SU-DHL-6 (cell line): ENCODE measurements around the gene CUX1.

ENCODE experiments used
- CTCF ChIP-seq: fragments of 200-600 bp; sonication (generic); IDR thresholded peaks from one replicate; pipeline ENCODE4 v1.5.1; 2017; ENCODE audit warnings: antibody characterized with exemption, mild to moderate bottlenecking, low read length, moderate library complexity; ENCODE audit not compliant: insufficient read depth, poor library complexity, severe bottlenecking
- EZH2phosphoT487 ChIP-seq: fragments of 200-600 bp; sonication (generic), shearing (Covaris generic); conservative IDR thresholded peaks from 2 replicates; pipeline ENCODE4 v1.6.1; 2018; ENCODE audit warnings: mild to moderate bottlenecking, antibody characterized with exemption, low read length, moderate library complexity, mixed read lengths

- peak; percentile 14 for TF ChIP-seq CTCF
- TF ChIP-seq EZH2phosphoT487 = no peak
Observed at GRCh38 chr7:101996131-101996691, 178.8 kb downstream of the CUX1 start.
